ENCODE measurements around the gene DCC.

Gene DCC

GRCh38 chr18:53421869-53422268, 1081.9 kb downstream of the DCC start:
- no peak overlapping the region for H3K4me3 ChIP-seq (ENCODE audit: extremely low read depth, insufficient read depth, low read length, poor library complexity, severe bottlenecking)
- H3K36me3 ChIP-seq (ENCODE audit: control insufficient read depth, insufficient read depth, low read length): no peaks in the 10 kb centered on the region
- H3K9me3 ChIP-seq (ENCODE audit: control insufficient read depth, low read length): no peaks in the 10 kb centered on the region
- no peak overlapping the region for H3K27ac ChIP-seq (ENCODE audit: low read depth, low read length, severe bottlenecking)
- no peaks in the 10 kb centered on the region for H3K4me1 ChIP-seq (ENCODE audit: control insufficient read depth, insufficient read depth, low read length, poor library complexity, severe bottlenecking)

- no peaks in the 10 kb centered on the region for H3K9me3 ChIP-seq (ENCODE audit: control insufficient read depth, low read length)
- H3K4me1 ChIP-seq (ENCODE audit: control insufficient read depth, insufficient read depth, low read length, poor library complexity, severe bottlenecking): no peaks in the 10 kb centered on the region
- no peak overlapping the region for H3K4me3 ChIP-seq (ENCODE audit: extremely low read depth, insufficient read depth, low read length, poor library complexity, severe bottlenecking)
- 86 to 90% methylated on average over 1 of the region's 2 CpGs for WGBS, 2 experiments (ENCODE audit: insufficient coverage in 2 of 2)
- H3K36me3 ChIP-seq (ENCODE audit: control insufficient read depth, insufficient read depth, low read length): no peaks in the 10 kb centered on the region
- no peak overlapping the region for H3K27ac ChIP-seq (ENCODE audit: low read depth, low read length, severe bottlenecking)
Measured at GRCh38 chr18:53422896-53423295, 1082.9 kb downstream of the DCC start.

GRCh38 chr18:53426666-53427184, 1086.7 kb downstream of the DCC start:
- H3K27ac ChIP-seq (ENCODE audit: low read depth, low read length, severe bottlenecking): no peak overlapping the region
- no peaks in the 10 kb centered on the region for H3K9me3 ChIP-seq (ENCODE audit: control insufficient read depth, low read length)
- H3K4me3 ChIP-seq (ENCODE audit: extremely low read depth, insufficient read depth, low read length, poor library complexity, severe bottlenecking): no peak overlapping the region
- WGBS, 2 experiments (ENCODE audit: insufficient coverage in 2 of 2): 80 to 89% methylated on average over 1 to 4 of the region's 6 CpGs
- H3K4me1 ChIP-seq (ENCODE audit: control insufficient read depth, insufficient read depth, low read length, poor library complexity, severe bottlenecking): no peaks in the 10 kb centered on the region
- H3K36me3 ChIP-seq (ENCODE audit: control insufficient read depth, insufficient read depth, low read length): no peaks in the 10 kb centered on the region

GRCh38 chr18:53441761-53442414, 1101.9 kb downstream of the DCC start:
- Histone ChIP-seq H3K9me3 (ENCODE audit: control insufficient read depth, low read length) (no peaks in the 10 kb centered on the region), H3K27ac (ENCODE audit: low read depth, low read length, severe bottlenecking) (no peak overlapping the region), H3K36me3 (ENCODE audit: control insufficient read depth, insufficient read depth, low read length) (no peaks in the 10 kb centered on the region), H3K4me1 (ENCODE audit: control insufficient read depth, insufficient read depth, low read length, poor library complexity, severe bottlenecking) (no peaks in the 10 kb centered on the region), H3K4me3 (ENCODE audit: extremely low read depth, insufficient read depth, low read length, poor library complexity, severe bottlenecking) (no peak overlapping the region)
- 40% methylated on average over 1 of the region's 3 CpGs; no CpG with 5 or more reads in 1 of the 2 experiments for WGBS, 2 experiments (ENCODE audit: insufficient coverage in 2 of 2)

- Histone ChIP-seq H3K4me3 (ENCODE audit: extremely low read depth, insufficient read depth, low read length, poor library complexity, severe bottlenecking) (no peak overlapping the region), H3K9me3 (ENCODE audit: control insufficient read depth, low read length) (no peaks in the 10 kb centered on the region), H3K27ac (ENCODE audit: low read depth, low read length, severe bottlenecking) (no peak overlapping the region), H3K4me1 (ENCODE audit: control insufficient read depth, insufficient read depth, low read length, poor library complexity, severe bottlenecking) (no peaks in the 10 kb centered on the region), H3K36me3 (ENCODE audit: control insufficient read depth, insufficient read depth, low read length) (no peaks in the 10 kb centered on the region)
- 100% methylated on average over 1 of the region's 3 CpGs for WGBS, 2 experiments (ENCODE audit: insufficient coverage in 2 of 2)
Measured at GRCh38 chr18:53442415-53442783, 1102.4 kb downstream of the DCC start.

GRCh38 chr18:53443336-53443735, 1103.3 kb downstream of the DCC start:
- Histone ChIP-seq H3K4me1 (ENCODE audit: control insufficient read depth, insufficient read depth, low read length, poor library complexity, severe bottlenecking) (no peaks in the 10 kb centered on the region), H3K4me3 (ENCODE audit: extremely low read depth, insufficient read depth, low read length, poor library complexity, severe bottlenecking) (no peak overlapping the region), H3K36me3 (ENCODE audit: control insufficient read depth, insufficient read depth, low read length) (no peaks in the 10 kb centered on the region), H3K27ac (ENCODE audit: low read depth, low read length, severe bottlenecking) (no peak overlapping the region), H3K9me3 (ENCODE audit: control insufficient read depth, low read length) (no peaks in the 10 kb centered on the region)
- no CpG with 5 or more reads among the region's 2 CpGs for WGBS, 2 experiments (ENCODE audit: insufficient coverage in 2 of 2)

- H3K27ac ChIP-seq (ENCODE audit: low read depth, low read length, severe bottlenecking): no peak overlapping the region
- no peaks in the 10 kb centered on the region for H3K36me3 ChIP-seq (ENCODE audit: control insufficient read depth, insufficient read depth, low read length)
- no peaks in the 10 kb centered on the region for H3K4me1 ChIP-seq (ENCODE audit: control insufficient read depth, insufficient read depth, low read length, poor library complexity, severe bottlenecking)
- H3K9me3 ChIP-seq (ENCODE audit: control insufficient read depth, low read length): no peaks in the 10 kb centered on the region
- no peak overlapping the region for H3K4me3 ChIP-seq (ENCODE audit: extremely low read depth, insufficient read depth, low read length, poor library complexity, severe bottlenecking)
- 88 to 100% methylated on average over 3 of the region's 4 CpGs for WGBS, 2 experiments (ENCODE audit: insufficient coverage in 2 of 2)
Measured at GRCh38 chr18:53443831-53444230, 1103.8 kb downstream of the DCC start.

- no peak overlapping the region for H3K4me3 ChIP-seq (ENCODE audit: extremely low read depth, insufficient read depth, low read length, poor library complexity, severe bottlenecking)
- H3K4me1 ChIP-seq (ENCODE audit: control insufficient read depth, insufficient read depth, low read length, poor library complexity, severe bottlenecking): no peaks in the 10 kb centered on the region
- H3K27ac ChIP-seq (ENCODE audit: low read depth, low read length, severe bottlenecking): no peak overlapping the region
- 88 to 100% methylated on average over 1 of the region's 2 CpGs for WGBS, 2 experiments (ENCODE audit: insufficient coverage in 2 of 2)
- H3K9me3 ChIP-seq (ENCODE audit: control insufficient read depth, low read length): no peaks in the 10 kb centered on the region
- H3K36me3 ChIP-seq (ENCODE audit: control insufficient read depth, insufficient read depth, low read length): no peaks in the 10 kb centered on the region
Measured at GRCh38 chr18:53451902-53452301, 1111.9 kb downstream of the DCC start.

- Histone ChIP-seq H3K36me3 (ENCODE audit: control insufficient read depth, insufficient read depth, low read length) (no peaks in the 10 kb centered on the region), H3K4me3 (ENCODE audit: extremely low read depth, insufficient read depth, low read length, poor library complexity, severe bottlenecking) (no peak overlapping the region), H3K27ac (ENCODE audit: low read depth, low read length, severe bottlenecking) (no peak overlapping the region), H3K9me3 (ENCODE audit: control insufficient read depth, low read length) (no peaks in the 10 kb centered on the region), H3K4me1 (ENCODE audit: control insufficient read depth, insufficient read depth, low read length, poor library complexity, severe bottlenecking) (no peaks in the 10 kb centered on the region)
- 86% methylated on average over 1 of the region's 1 CpG; no CpG with 5 or more reads in 1 of the 2 experiments for WGBS, 2 experiments (ENCODE audit: insufficient coverage in 2 of 2)
Measured at GRCh38 chr18:53457068-53457467, 1117.1 kb downstream of the DCC start.

GRCh38 chr18:53458268-53458667, 1118.3 kb downstream of the DCC start:
- Histone ChIP-seq H3K4me3 (ENCODE audit: extremely low read depth, insufficient read depth, low read length, poor library complexity, severe bottlenecking) (no peak overlapping the region), H3K9me3 (ENCODE audit: control insufficient read depth, low read length) (no peaks in the 10 kb centered on the region), H3K27ac (ENCODE audit: low read depth, low read length, severe bottlenecking) (no peak overlapping the region), H3K36me3 (ENCODE audit: control insufficient read depth, insufficient read depth, low read length) (no peaks in the 10 kb centered on the region), H3K4me1 (ENCODE audit: control insufficient read depth, insufficient read depth, low read length, poor library complexity, severe bottlenecking) (no peaks in the 10 kb centered on the region)

GRCh38 chr18:53458944-53459580, 1119.1 kb downstream of the DCC start:
- Histone ChIP-seq H3K9me3 (ENCODE audit: control insufficient read depth, low read length) (no peaks in the 10 kb centered on the region), H3K36me3 (ENCODE audit: control insufficient read depth, insufficient read depth, low read length) (no peaks in the 10 kb centered on the region), H3K4me1 (ENCODE audit: control insufficient read depth, insufficient read depth, low read length, poor library complexity, severe bottlenecking) (no peaks in the 10 kb centered on the region), H3K4me3 (ENCODE audit: extremely low read depth, insufficient read depth, low read length, poor library complexity, severe bottlenecking) (no peak overlapping the region), H3K27ac (ENCODE audit: low read depth, low read length, severe bottlenecking) (no peak overlapping the region)
- WGBS, 2 experiments (ENCODE audit: insufficient coverage in 2 of 2): 10 to 23% methylated on average over 1 to 5 of the region's 5 CpGs
